ENCODE measurements around the gene CHAF1B.

DNA sequence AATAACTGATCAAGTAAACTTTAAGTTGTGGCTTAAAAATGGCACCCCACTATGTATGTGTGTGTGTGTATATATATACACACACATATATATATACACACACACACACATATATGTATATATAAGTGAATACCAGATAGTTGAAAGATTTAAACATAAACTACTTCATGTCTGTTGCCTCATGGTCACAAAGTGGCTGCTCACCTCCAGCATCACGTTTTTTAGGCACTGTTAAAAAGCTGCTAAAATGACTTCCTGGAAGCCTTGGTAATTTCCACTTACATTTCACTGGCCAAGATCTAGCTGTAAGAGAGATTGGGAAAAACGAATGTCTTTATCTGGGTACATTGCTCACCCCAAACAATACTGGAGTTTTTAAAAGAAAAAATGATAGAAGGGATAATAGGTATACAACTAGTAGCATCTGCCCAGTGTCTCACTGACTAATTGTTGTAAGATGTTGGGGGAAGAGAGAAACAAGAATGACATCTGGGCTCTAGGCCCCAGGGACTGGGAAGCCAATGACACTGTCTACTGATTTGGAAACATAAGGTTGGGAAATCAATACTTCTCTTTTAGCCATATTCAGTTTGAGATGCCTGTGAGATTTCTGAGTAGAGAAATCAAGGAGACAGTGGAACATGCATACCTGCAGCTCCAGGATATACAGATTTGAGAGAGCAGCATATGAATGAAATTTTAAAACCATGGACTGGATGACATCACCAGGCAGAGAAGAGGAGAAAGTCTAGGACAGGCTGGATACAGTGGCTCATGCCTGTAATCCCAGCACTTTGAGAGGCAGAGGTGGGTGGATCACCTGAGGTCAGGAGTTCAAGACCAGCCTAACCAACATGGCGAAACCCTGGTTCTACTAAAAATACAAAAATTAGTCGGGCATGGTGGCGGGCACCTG is 51.9 kb downstream of the CHAF1B start:
- TF ChIP-seq MYBL2 (IDR thresholded peaks at IDR 0.05; ENCODE audit: low read depth) = no peak
- no peak for TF ChIP-seq MYBL2 (CRISPR knock-in tag; IDR thresholded peaks at IDR 0.05; ENCODE audit: borderline replicate concordance)
- no peak for TF ChIP-seq EP300 (IDR thresholded peaks at IDR 0.05; ENCODE audit: low read length)
- TF ChIP-seq ZNF232 (CRISPR knock-in tag; IDR thresholded peaks at IDR 0.05) = no peak
